Measurements from ENCODE around the gene SUN5. TPM values are rescaled to one million over a fixed set of nuclear protein-coding genes. Genes with fewer than 3 reads are reported as not detected.

The SUN5 gene
- total RNA-seq, 4 donors from 2014 or later = not detected

GRCh38 chr20:32984631-32985354 is 19.4 kb downstream of the SUN5 start:
- Histone ChIP-seq H3K4me1 (peaks cover 6 to 8% of the 10 kb centered on the region in 2 donors), H3K9me3 (no peaks in the 10 kb centered on the region), H3K36me3 (no peaks in the 10 kb centered on the region), H3K4me3 (replicated peaks in 1 of 3) (no peak overlapping the region), H3K27ac (no peak overlapping the region), H3K27me3 (no peaks in the 10 kb centered on the region)
- intact Hi-C loops (cut with DNase I) = no loop called here
- TF ChIP-seq, protein P1, sequence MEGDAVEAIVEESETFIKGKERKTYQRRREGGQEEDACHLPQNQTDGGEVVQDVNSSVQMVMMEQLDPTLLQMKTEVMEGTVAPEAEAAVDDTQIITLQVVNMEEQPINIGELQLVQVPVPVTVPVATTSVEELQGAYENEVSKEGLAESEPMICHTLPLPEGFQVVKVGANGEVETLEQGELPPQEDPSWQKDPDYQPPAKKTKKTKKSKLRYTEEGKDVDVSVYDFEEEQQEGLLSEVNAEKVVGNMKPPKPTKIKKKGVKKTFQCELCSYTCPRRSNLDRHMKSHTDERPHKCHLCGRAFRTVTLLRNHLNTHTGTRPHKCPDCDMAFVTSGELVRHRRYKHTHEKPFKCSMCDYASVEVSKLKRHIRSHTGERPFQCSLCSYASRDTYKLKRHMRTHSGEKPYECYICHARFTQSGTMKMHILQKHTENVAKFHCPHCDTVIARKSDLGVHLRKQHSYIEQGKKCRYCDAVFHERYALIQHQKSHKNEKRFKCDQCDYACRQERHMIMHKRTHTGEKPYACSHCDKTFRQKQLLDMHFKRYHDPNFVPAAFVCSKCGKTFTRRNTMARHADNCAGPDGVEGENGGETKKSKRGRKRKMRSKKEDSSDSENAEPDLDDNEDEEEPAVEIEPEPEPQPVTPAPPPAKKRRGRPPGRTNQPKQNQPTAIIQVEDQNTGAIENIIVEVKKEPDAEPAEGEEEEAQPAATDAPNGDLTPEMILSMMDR (IDR thresholded peaks at IDR 0.05) = no peak
- TF ChIP-seq POLR2A (IDR thresholded peaks at IDR 0.05) = no peak
- DNase-seq = no peak
- WGBS, 2 donors = 91 to 98% methylated on average over 5 to 9 of the region's 9 CpGs

DNA sequence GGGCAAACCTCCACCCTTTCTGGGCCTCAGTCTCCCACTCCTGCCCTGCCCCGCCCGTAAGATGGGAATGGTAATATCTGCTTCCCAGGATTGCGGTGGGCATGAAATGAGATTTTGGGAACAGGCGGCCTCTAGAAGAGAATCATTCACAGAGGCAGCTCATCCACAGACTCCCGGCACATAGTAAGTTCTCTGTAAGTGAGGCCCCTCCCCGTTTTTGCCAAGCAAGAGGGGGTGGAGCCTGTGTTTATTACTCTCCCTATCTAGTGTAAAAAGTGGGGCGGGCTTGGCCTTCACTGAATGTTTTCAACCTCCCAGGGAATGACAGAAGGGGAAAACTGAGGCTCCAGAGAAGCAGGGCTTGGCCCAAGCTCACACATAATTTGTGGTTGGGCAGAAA is 20.0 kb downstream of the SUN5 start:
- no peak for DNase-seq
- Histone ChIP-seq H3K36me3 (no peaks in the 10 kb centered on the region), H3K27ac (no peak overlapping the region), H3K4me3 (replicated peaks in 1 of 3) (no peak overlapping the region), H3K9me3 (no peaks in the 10 kb centered on the region), H3K27me3 (no peaks in the 10 kb centered on the region), H3K4me1 (peaks cover 6 to 8% of the 10 kb centered on the region in 2 donors)
- no peak for TF ChIP-seq POLR2A (IDR thresholded peaks at IDR 0.05)
- TF ChIP-seq, protein P1 (IDR thresholded peaks at IDR 0.05) = no peak
- WGBS, 2 donors = 53 to 79% methylated on average over 3 to 7 of the region's 7 CpGs
- intact Hi-C loops (cut with DNase I) = no loop called here

GRCh38 chr20:32983459-32984112 is 20.6 kb downstream of the SUN5 start:
- Histone ChIP-seq H3K27me3 (no peaks in the 10 kb centered on the region), H3K36me3 (no peaks in the 10 kb centered on the region), H3K4me3 (replicated peaks in 1 of 3) (no peak overlapping the region), H3K9me3 (no peaks in the 10 kb centered on the region), H3K4me1 (peaks cover 6 to 8% of the 10 kb centered on the region in 2 donors), H3K27ac (no peak overlapping the region)
- no peak for TF ChIP-seq POLR2A (IDR thresholded peaks at IDR 0.05)
- TF ChIP-seq, protein P1 (IDR thresholded peaks at IDR 0.05) = no peak
- no peak for DNase-seq
- intact Hi-C loops (cut with DNase I) = no loop called here
- 88 to 90% methylated on average over 12 of the region's 12 CpGs for WGBS, 2 donors

DNA sequence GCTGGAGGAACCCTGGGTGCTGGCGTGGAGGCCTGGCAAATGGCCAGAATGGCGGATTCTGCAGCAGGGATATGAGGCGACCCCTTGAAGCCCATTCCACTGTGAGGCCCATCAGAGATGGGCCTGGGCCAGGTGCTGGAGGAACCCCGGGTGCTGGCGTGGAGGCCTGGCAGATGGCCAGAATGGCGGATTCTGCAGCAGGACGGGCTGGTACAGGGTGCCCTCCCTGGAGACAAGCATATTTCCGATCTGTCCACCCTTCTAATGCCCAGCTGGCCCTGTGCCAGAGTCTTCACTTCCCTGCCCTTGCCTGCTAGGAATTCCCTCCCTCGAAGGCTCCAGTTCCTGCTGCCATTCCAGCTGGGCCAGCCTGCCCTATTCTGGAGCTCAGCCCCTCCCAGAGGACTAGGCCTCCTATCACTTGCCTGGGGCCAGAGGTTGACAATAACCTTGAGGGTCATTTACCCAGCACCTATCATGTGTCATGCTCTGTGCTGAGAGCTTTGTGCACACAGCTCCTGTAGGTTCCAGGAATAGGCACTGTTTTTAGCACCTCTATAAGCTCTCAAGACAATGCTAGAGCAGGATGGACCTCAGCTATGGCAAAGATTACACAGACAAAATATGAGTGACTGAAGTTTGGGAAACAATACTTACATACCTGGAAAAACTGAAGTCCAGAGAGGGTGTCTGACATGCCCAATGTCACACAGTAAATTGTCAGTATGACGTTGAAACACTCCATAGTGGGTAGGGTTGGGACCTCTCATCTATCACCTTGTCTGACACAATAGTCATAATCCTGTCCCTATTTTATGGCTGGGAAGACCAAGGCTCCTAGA is 21.4 kb downstream of the SUN5 start:
- H3K36me3 ChIP-seq = no peaks in the 10 kb centered on the region
- H3K27me3 ChIP-seq = no peaks in the 10 kb centered on the region
- TF ChIP-seq POLR2A (IDR thresholded peaks at IDR 0.05) = no peak
- H3K9me3 ChIP-seq = no peaks in the 10 kb centered on the region
- peak; percentile 90 to 93 for DNase-seq
- H3K4me3 ChIP-seq (replicated peaks in 1 of 3) = no peak overlapping the region
- WGBS, 2 donors = 36 to 53% methylated on average over 5 to 10 of the region's 10 CpGs
- H3K4me1 ChIP-seq = peaks cover 6 to 8% of the 10 kb centered on the region in 2 donors
- intact Hi-C loops (cut with DNase I) = no loop called here
- H3K27ac ChIP-seq = peak overlapping the region in 1 of 3 donors; percentile 24

DNA sequence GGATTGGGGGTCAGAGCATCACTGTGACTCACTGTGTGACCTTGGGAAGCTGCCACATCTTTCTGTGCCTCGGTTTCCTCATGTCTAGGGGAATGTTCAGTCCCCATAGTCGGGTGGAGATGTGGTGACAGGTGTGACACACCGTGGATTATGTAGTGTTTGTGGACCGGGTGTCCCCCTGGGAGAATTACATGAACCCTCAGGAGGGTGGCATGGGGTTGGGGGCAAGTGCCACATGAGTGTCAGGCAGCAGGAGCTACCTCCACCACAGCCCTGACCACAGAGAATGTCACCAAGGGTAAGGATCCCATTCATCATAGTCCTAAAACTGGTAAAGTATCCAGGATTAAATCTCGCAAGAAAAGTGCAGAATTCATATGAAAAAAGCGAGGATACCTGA is 23.2 kb downstream of the SUN5 start:
- intact Hi-C loops (cut with DNase I) = no loop called here
- TF ChIP-seq, protein P1 (IDR thresholded peaks at IDR 0.05) = no peak
- TF ChIP-seq POLR2A (IDR thresholded peaks at IDR 0.05) = no peak
- no peaks in the 10 kb centered on the region for H3K27me3 ChIP-seq
- no peak overlapping the region for H3K27ac ChIP-seq
- H3K9me3 ChIP-seq = no peaks in the 10 kb centered on the region
- WGBS, 2 donors = 89 to 93% methylated on average over 6 of the region's 6 CpGs
- DNase-seq = no peak
- no peak overlapping the region for H3K4me3 ChIP-seq (replicated peaks in 1 of 3)
- H3K4me1 ChIP-seq = peaks cover 6 to 8% of the 10 kb centered on the region in 2 donors
- no peaks in the 10 kb centered on the region for H3K36me3 ChIP-seq
